NCI-H524 (cell line): ENCODE results near the gene TGM4.
"Not testable (repeated sequence)": the region's sequence is repeated elsewhere in the genome, so short reads cannot be mapped to it uniquely, and the experiment has no call there.

Experiments
- DNase-seq, 2 experiments: peaks; one replicate each; lab custom pipeline; 2025; lab: John Stamatoyannopoulos, UW

Gene TGM4

DNA sequence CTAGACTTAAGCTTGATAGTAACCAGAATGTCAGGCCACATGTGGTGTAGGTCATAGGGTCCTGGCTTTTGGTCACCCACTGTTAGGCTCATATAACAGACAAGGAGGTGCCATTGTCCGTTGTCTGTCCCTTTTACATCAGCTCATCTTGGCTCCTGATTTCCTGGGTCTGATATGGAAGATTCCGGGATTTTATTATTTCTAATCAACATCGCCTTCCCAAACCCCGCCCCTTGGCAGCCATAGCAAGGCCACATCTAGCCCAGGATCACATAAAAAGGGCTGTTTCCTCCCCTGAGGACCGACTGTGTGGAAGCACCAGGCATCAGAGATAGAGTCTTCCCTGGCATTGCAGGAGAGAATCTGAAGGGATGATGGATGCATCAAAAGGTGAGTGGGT is at the start of gene TGM4:
Gene TGM4 (plus strand): TSS at position 301 of the 400 bp plus-strand sequence. CDS start 71 bp downstream, at position 372.
- no peak for DNase-seq

- no peak for DNase-seq
Measured at GRCh38 chr3:44825264-44825925, 49.0 kb upstream of the TGM4 start.

DNA sequence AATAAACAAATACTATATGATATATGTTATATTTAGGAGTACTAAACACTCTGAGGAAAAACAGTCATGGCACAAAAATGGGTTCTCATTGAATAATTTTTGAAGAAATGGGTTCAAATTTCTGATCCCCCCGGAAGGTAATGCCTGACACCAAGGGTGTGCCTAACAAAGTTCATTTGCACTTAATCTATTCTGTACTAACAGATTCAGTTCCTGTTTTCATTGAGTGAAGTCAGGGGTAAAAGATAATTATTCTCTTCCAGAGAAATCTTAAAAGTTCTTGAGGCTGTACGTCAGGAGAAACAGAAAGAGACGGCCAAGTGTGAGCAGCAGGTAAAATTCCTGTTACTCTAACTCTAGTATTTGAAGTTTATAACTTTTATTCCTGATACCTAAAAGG is 47.2 kb upstream of the TGM4 start:
- no peak for DNase-seq

DNA sequence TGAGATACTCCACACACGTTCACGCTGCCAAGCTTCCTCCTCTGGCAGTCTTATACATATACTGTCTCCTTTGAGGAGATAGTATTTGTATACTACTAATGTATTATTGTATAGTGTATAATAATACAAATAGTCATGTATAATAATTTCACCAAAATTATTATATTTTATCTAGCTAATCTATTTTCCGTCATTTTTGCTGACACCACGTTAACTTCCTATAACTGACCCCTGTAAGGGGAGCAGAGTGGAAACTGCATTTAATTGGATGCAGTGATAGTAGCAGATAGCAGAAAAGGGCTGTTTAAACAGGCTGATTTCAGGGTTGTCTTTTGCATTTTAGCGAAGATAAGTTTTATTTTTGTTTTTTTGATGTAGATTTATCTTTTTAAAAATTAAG is 43.2 kb upstream of the TGM4 start:
- no peak for DNase-seq

DNA sequence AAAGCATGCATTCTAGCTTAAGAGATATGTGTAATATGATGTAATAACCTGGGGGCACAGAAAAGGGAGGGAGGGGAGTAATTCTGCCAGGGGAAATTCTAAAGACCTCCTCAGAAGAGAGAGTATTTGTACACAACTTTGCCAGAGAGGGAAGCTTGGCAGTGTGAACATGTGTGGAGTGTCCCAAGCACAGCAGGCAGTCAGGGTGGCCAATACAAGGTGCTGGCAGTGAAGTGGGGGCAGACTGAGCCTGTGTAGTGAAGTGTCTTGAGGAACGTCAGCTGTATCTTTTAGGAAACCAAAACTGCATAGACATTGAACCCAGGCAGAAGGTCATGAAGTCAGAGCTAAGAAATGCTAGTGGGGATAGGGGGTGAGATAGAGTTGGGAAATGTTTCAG is 42.4 kb upstream of the TGM4 start:
- DNase-seq = no peak

DNA sequence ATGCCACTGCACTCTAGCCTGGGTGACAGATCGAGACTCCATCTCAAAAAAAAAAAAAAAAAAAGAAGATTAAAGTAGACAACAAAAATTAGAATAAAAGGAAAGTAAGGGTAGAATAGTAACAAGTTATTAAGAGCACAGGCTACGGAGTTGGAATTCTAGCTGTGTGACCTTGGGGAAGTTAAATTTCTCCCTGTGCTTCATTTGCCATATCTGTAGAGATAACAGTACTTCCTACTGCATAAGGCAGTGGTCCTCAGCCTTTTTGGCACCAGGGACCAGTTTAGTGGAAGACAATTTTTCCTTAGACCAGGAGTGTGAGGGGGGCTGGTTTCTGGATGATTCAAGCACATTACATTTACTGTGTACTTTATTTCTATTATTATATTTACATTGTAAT is 41.4 kb upstream of the TGM4 start:
- no peak for DNase-seq

- no peak for DNase-seq
Measured at GRCh38 chr3:44833394-44833793, 41.0 kb upstream of the TGM4 start.

- DNase-seq = no peak
Measured at GRCh38 chr3:44835684-44836083, 38.7 kb upstream of the TGM4 start.

- no peak for DNase-seq
Measured at GRCh38 chr3:44842376-44842775, 32.0 kb upstream of the TGM4 start.

- no peak for DNase-seq
Measured at GRCh38 chr3:44845528-44846520, 28.6 kb upstream of the TGM4 start.

DNA sequence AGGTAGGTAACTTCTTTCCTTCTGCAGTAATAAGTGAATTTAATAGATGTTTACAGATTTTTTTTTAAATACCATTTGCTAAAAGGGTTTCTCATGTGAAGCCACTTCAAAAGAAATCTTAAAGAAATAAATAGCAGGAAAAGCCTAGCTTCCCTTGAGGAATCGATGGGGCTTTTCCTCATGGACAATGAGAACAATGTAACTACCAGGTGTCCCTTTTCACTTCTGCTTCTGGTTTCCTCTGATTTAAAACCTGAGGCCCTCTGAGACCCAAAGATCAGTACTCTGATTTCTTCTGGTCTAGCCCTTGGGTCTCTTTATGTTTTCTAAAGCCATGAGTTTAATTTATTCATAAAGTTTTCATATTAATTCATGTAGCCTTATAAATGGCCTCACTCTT is 25.8 kb upstream of the TGM4 start:
- no peak for DNase-seq

DNA sequence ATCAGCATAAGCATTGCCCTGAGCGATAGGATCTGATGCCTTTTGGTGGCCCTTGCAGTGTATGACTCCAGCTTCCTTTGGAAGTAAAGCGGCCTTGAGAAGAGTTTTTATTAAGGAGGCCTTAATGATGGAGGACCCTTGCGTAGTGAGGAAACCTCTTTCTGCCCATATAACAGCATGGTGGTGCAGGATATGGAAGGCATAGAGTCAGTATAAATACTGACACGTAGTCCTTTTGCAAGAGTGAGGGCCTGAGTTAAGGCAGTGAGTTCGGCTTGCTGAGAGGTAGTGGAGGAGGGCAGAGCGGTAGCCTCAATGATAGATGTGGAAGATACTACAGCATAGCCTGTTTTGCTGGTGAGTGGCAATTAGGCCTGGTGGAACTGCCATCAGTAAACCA is 17.7 kb upstream of the TGM4 start:
- DNase-seq = not testable (repeated sequence)

GRCh38 chr3:44860117-44860516 is 14.3 kb upstream of the TGM4 start:
- no peak for DNase-seq

DNA sequence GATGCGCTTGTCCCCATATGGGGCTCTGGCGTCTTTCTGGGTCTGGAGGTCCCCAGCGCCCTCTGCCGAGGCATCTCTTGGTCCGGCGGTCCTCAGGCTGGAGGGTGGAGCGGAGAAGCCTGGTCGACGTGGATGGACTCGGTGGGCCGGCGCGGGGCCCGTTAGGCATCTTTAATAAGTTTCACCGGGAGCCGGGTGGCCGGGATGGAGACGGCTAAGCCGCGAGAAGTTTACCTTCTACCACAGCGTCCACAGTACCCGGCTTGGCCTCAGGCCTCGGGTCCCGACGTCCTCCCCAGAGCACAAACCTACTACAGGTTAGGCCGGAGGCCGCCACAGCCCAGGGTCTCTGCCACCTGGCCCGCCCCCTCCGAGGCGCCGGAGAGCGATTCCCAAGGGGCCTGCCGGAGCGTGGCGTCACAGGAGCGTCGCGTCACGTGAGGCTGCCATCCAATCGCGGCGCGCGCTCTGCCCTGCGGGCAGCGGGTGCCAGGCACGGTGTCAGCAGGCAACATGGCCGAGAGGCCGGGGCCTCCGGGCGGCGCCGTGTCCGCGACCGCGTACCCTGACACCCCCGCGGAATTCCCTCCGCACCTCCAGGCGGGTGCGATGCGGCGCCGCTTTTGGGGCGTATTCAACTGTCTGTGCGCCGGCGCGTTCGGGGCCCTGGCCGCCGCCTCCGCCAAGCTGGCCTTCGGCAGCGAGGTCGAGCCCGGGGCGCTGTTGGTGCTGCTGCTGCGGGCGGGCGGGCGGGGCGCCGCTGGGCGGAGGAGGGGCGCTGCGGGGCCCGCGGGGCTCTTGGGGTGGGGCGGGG is 12.8 kb upstream of the TGM4 start, which contains the start of gene TMEM42:
Gene TMEM42 (plus strand): TSS at position 501 of the 814 bp plus-strand sequence. CDS start 13 bp downstream, at position 514.
- peak; percentile 70 to 90 for DNase-seq

DNA sequence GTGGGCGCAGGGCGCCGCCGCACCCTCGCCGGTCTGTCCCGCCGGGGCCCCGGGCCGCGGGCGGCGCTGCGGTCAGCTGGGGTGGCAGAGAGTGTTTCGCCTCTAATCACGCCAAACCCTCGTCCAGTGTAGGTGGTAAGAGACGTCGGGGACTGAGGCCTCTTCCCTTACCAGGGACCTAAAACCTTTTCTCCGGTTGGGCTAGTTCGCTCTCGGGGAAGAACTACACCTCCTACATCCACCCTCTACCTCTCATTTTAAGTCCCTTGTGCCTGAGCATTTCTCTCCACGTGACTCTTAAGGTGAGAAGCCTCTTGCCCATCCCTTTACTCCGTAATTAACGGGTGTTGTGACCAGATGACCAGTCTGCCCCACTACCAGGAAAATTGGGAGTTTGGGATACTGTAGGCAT is 12.2 kb upstream of the TGM4 start:
- DNase-seq = peak in 1 of 2 experiments; percentile 30

DNA sequence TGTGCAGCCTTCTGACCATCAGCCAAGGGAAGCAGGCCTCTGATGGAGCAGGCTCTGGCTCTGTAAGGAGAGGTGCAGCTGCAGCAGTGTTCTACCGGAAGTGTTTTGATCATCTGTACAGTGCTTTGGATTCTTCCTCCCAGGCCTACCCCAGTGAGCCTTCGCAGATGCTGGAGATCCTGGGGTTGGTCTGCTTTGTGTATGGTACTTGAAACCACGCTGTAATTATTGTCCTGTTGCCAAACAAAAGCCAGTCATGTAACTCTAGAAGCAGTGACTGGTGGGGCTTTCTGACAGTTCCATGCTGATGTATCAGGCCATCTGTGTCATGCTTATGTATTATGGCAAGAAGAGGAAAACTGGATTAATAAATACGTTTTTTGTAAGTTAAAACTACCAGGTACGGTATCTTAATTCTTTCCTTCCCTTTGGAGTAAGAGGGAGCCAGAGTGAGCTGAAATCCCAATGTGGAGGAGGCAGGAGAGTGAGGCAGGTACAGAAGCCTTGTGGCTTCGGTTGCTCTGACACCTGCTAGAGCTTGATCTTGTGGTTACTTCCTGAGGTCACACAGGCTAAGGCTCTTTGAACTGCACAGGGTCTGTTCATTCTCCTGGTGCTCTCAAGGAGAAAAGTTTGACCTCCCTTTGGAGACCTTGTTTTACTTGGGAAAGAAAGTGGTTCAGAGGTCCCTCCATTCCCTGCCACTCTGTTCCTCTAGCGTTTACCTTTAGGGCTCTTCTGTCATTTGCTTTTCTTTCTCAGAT is 9.0 kb upstream of the TGM4 start:
- no peak for DNase-seq

- no peak for DNase-seq
Measured at GRCh38 chr3:44867421-44868111, 6.8 kb upstream of the TGM4 start.

- DNase-seq = no peak
Measured at GRCh38 chr3:44870375-44871061, 3.9 kb upstream of the TGM4 start.

DNA sequence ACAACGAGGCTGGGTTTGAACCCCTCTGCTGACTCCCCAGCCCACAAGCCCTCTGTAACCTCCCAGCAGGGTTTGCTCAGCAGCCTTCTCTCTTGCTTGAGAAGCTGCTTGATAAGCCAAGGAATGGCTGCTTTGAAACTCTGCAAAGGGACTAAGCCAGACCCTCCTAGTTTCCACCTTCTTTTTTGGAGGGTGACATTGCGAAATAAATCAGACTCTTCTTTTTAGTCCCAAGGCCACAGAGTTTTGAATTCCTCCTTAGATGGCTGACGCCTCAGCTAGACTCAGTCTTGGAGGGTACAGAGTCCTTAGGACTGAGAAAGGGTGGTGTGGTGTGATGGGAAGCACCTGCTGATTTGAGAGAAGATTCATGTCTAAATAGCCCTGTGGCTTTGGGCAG is 1.2 kb downstream of the TGM4 start:
- no peak for DNase-seq

DNA sequence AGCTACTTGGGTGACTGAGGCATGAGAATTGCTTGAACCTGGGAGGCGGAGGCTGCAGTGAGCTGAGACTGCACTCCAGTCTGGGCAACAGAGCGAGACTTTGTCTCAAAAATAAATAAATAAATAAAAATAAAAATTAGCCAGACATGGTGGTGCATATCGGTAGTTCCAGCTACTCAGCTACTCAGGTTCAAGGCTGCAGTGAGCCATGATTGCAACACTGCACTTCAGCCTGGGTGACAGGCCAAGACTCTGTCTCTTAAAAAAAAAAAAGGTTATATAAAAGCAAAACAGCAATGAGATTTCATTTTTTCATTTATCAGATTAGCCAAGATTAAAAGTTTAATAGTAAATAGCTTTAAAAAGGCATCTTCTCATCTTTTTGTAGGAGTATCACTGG is 2.9 kb downstream of the TGM4 start:
- no peak for DNase-seq
